HG02759 (cell line): ENCODE measurements around the gene SYT7.

Experiments
- ATAC-seq: cut with Tn5 transposase; IDR thresholded peaks from one replicate; pipeline ENCODE4 v1.9.1; 2021; ENCODE audit warnings: mild to moderate bottlenecking, moderate library complexity; ENCODE audit not compliant: unreplicated experiment

Gene SYT7

DNA sequence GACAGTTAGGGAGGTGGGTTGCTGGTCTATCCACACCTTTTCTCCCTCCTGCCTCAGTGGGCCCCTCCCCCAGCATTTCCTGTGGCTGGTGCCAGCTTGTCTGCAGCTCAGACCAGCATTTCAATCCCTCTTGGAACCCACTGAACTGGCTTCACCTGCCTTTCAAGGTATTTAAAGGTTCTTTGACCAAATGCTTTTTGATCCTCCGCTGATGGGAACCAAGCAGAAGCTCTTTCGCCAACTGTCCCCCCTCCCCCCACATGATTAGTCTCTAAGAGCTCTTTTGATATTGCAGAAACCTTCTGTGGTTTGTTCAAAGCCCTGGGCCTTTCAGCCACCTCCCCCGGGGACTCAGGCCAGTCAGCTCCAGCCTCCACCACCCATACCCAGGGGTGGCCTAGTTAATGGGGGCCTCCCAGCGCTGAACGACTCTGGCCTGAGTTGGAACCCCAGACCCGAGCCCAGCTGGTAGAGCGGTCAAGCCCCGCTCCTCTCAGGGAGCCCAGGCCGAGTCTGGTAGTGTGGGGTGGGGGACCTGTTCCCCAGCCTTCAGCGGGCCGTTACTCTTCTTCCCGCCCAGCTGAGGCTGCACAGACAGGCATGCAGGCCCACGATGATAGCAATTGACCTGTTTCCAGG is 6.0 kb upstream of the SYT7 start:
- ATAC-seq, result no peak

DNA sequence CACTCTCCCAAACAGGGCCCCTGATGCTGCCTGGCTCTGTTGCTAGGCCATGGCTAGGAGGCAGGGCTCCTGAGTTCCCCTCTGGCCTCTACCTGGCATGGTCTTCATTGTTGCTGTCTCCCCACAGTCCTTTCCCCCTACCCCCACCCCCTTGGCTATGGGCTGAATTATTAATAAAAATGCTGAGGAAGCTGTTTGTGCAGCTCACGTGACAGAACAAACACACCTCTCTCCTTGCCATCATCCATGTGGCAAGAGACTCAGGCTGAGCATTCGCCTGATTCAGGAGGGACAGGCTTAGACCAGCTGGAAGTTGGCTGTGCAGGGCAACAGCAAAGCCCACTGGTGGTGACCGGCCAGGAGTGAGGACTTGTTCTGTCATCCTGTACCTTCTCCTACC is 4.2 kb upstream of the SYT7 start:
- no peak for ATAC-seq

DNA sequence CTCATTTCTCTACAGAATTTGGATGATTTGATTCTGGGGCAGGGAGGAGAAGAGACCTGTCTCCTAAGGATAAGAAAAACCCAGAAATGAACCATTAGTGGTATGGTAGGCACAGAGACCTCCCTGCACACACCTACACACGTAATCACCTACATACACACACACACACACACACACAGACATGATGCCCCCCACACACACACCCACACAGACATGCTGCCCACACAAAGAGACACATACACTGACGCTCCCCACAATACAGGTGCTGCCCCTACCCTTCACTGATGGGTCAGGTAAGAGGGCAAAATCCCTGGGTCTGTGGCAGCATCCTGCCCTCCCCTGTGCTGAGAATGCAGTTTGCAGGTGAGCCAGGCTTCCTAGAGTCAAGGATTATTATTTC is 1.1 kb upstream of the SYT7 start:
- no peak for ATAC-seq

DNA sequence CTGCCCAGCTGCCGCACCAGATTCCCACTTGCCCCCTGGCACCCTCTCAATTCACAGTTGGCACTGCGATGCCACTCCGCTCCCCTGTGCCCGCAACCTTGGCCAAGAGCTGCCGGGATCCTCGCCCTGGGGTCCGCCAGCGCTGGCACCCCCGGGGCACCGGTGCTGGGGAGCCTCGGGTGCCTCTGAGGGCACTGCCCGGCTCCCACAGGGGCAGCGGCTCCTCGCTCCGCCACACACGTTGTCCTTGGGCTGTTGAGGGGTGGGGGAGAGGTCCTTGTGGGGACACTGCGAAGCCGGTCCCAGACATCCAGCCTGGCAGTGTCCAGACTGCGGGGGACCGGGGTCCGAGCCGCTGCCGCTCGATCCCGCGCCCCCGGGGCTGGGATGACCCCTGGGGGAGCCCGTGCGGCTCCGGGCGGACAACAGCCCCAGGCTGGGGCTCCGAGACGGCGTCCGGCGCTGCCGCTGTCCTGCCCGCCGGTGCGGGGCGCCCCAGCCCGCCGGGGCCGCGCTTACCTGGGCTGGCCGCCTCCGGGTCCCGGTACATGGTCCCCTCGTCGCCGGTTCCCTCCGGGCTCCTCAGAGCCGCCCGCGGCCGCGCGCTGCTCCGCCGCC is 496 bp downstream of the SYT7 start:
- ATAC-seq, result no peak

DNA sequence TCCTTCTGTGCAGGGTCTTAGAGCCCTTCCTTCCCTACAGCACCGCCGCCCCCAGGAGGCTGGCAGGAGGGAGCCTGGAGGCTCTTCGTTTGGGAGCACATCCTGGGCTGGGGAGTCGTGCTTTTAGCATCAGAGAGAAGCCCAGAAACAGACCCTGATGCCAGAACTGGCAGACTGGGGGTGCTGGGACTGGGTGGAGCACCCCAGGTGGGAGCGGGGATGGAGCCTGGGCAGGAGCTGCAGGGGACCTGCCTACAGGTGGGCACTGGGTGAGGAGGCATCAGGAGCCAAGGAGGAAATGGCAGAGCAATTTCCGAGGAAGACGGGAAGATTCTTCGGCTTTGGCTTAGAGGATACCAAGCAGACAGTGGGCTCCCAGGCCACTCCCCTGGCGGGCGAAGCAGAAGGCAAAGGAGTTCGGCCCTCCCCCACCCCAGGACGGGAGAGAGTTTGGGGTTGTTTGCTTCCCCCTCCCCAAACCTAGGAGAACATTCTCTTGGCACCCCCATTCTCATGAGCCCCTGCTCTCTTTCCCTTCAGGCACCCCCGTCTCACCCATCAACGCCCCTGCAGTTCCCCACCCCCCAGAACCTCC is 1.1 kb downstream of the SYT7 start:
- ATAC-seq, result no peak

- ATAC-seq, result no peak
Observed at GRCh38 chr11:61578819-61579675, 1.8 kb downstream of the SYT7 start.

GRCh38 chr11:61577383-61578118 is 3.3 kb downstream of the SYT7 start:
- no peak for ATAC-seq

GRCh38 chr11:61575886-61576861 is 4.7 kb downstream of the SYT7 start:
- ATAC-seq, result no peak

DNA sequence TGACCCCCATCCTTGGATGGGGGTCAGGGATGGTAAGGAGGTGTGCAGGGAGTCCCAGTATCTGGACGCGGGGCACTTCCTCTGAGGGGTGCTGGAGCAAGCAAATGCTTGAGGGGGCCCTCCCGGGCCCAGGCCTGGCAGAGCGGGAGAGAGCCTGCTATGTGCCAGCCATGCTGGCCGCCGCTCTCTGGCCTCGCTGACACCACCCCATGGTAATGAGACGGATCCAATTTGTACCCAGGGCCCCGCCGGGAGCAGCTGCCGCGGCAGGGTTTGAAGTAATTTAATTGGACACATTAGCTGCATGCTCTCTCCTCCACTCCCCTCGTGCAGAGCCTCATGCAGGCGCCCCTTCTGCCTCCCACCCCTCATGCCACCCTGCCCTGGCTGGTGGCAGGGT is 6.3 kb downstream of the SYT7 start:
- no peak for ATAC-seq

GRCh38 chr11:61572913-61573312 is 8.0 kb downstream of the SYT7 start:
- ATAC-seq, result no peak

GRCh38 chr11:61571869-61572268 is 9.0 kb downstream of the SYT7 start:
- ATAC-seq, result no peak

GRCh38 chr11:61571337-61571736 is 9.5 kb downstream of the SYT7 start:
- no peak for ATAC-seq

DNA sequence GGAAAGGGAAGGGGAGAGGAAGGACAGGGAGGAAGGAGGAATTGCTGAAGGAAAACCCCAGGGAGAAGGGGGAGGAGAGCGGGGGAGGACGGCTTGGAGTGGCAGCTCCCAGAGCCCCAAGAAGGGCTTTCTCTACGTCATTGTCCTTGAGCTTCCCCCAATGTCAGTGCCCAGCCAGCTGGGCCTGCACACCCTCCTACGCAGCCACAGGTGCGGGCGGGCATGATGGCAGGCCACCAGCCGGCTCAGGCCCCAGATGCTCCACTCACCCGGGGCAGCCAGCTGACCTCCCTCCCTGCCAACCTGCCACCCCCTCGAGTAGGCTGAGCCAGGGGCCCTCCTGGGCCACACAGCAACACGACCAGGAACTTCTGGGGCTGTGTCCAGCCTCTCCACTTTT is 11.2 kb downstream of the SYT7 start:
- ATAC-seq, result no peak

GRCh38 chr11:61569018-61569417 is 11.9 kb downstream of the SYT7 start:
- ATAC-seq, result no peak

GRCh38 chr11:61567286-61568061 is 13.4 kb downstream of the SYT7 start:
- no peak for ATAC-seq

GRCh38 chr11:61564936-61565696 is 15.8 kb downstream of the SYT7 start:
- no peak for ATAC-seq

DNA sequence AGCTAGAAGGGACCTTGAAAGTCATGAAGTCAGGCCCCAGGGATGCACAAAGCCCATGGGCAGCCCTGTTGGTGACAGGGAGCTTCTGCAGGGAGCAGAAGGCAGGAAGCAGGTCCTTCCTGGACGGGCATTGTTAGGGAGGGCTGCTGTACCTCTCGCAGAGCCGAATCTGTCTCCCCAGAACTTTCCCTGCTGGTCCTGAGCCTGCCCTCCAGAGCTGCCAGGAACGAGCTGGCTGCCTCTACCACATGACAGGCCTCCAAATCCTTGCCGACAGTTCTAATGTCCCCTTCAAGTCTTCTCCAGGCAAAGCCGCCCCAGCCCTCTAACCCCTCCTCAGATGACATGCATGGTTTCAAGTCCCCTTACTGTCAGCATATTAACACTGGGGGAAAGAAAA is 20.1 kb downstream of the SYT7 start:
- ATAC-seq, result no peak

- no peak for ATAC-seq
Observed at GRCh38 chr11:61556621-61557020, 24.3 kb downstream of the SYT7 start.
